HEK293 (cell line): ENCODE results near the gene LMCD1.

ENCODE experiments used
- CTCF ChIA-PET: fragments of 350-600 bp; formaldehyde crosslinking; extraction: SDS; loops from one replicate; lab custom pipeline; 2021; ENCODE audit warnings: antibody characterized with exemption; lab: Yijun Ruan, JAX
- POLR2A ChIA-PET: fragments of 300-600 bp; formaldehyde crosslinking; extraction: SDS; loops from one replicate; lab custom pipeline; 2020; ENCODE audit warnings: antibody characterized with exemption, inconsistent platforms; lab: Yijun Ruan, JAX
- H3K27ac ChIP-seq: fragments of 200-500 bp; sonication (Bioruptor generic); 2 replicates; pipeline ENCODE4 v1.5.1; 2014; ENCODE audit warnings: low read depth, low read length, control low read depth, inconsistent platforms; ENCODE audit errors: extremely low read depth
- H3K36me3 ChIP-seq, 2 experiments: fragments of 200-500 bp in 1 of 2; sonication (Bioruptor generic) in 1 of 2; 1 replicate in 1 of 2; 2 replicates in 1 of 2; pipeline ENCODE4 v1.5.1; 2014 to 2017; ENCODE audit warnings: inconsistent platforms in 2 of 2, low read length in 2 of 2; ENCODE audit not compliant: control insufficient read depth in 2 of 2, insufficient read depth in 1 of 2
- H3K4me1 ChIP-seq: fragments of 200-500 bp; sonication (Bioruptor generic); 2 replicates; pipeline ENCODE4 v1.5.1; 2014; ENCODE audit warnings: mild to moderate bottlenecking, low read length, inconsistent platforms; ENCODE audit not compliant: control insufficient read depth, insufficient read depth
- H3K4me3 ChIP-seq: 2 replicates; pipeline ENCODE4 v1.5.1; 2011; ENCODE audit warnings: low read depth, mild to moderate bottlenecking, control low read depth, low read length, moderate library complexity
- H3K9me3 ChIP-seq: fragments of 200-500 bp; sonication (Bioruptor generic); 2 replicates; pipeline ENCODE4 v1.5.1; 2014; ENCODE audit warnings: low read depth, low read length, inconsistent platforms; ENCODE audit not compliant: control insufficient read depth, insufficient read depth
- BCL11A ChIP-seq: fragments of 450-650 bp; formaldehyde crosslinking; IDR thresholded peaks from 2 replicates; pipeline ENCODE4 v1.5.1; 2016; ENCODE audit warnings: low read depth, missing biosample characterization, missing genetic modification characterization
- BCL11B ChIP-seq: fragments of 450-650 bp; formaldehyde crosslinking; IDR thresholded peaks from 2 replicates; pipeline ENCODE4 v1.5.1; 2016; ENCODE audit warnings: low read depth, missing biosample characterization, missing genetic modification characterization
- KLF10 ChIP-seq: fragments of 450-650 bp; IDR thresholded peaks from 2 replicates; pipeline ENCODE4 v1.5.1; 2018; ENCODE audit warnings: missing biosample characterization, mild to moderate bottlenecking, missing genetic modification characterization
- MEIS1 ChIP-seq: sonication (generic); formaldehyde crosslinking; IDR thresholded peaks from 2 replicates; pipeline ENCODE4 v1.8.1; 2022; ENCODE audit warnings: missing genetic modification reagents, mild to moderate bottlenecking, borderline replicate concordance
- YY2 ChIP-seq: fragments of 450-650 bp; formaldehyde crosslinking; IDR thresholded peaks from 2 replicates; pipeline ENCODE4 v1.5.1; 2016; ENCODE audit warnings: missing biosample characterization, missing genetic modification characterization
- ZBTB48 ChIP-seq: fragments of 450-650 bp; formaldehyde crosslinking; IDR thresholded peaks from 2 replicates; pipeline ENCODE4 v1.5.1; 2016; ENCODE audit warnings: missing biosample characterization, missing genetic modification characterization
- ZFP37 ChIP-seq: fragments of 450-650 bp; formaldehyde crosslinking; IDR thresholded peaks from 2 replicates; pipeline ENCODE4 v1.5.1; 2016; ENCODE audit warnings: missing biosample characterization, missing genetic modification characterization
- ZNF132 ChIP-seq: fragments of 450-650 bp; formaldehyde crosslinking; IDR thresholded peaks from 2 replicates; pipeline ENCODE4 v1.5.1; 2017; ENCODE audit warnings: missing biosample characterization, missing genetic modification characterization, borderline replicate concordance
- ZNF16 ChIP-seq: fragments of 450-650 bp; formaldehyde crosslinking; IDR thresholded peaks from 2 replicates; pipeline ENCODE4 v1.5.1; 2016; ENCODE audit warnings: low read depth, missing biosample characterization, missing genetic modification characterization
- ZNF221 ChIP-seq: fragments of 450-650 bp; formaldehyde crosslinking; IDR thresholded peaks from 2 replicates; pipeline ENCODE4 v1.5.1; 2017; ENCODE audit warnings: missing biosample characterization, missing genetic modification characterization, borderline replicate concordance
- ZNF223 ChIP-seq: fragments of 450-650 bp; formaldehyde crosslinking; IDR thresholded peaks from 2 replicates; pipeline ENCODE4 v1.5.1; 2016; ENCODE audit warnings: missing biosample characterization, missing genetic modification characterization
- ZNF302 ChIP-seq: fragments of 450-650 bp; formaldehyde crosslinking; IDR thresholded peaks from 2 replicates; pipeline ENCODE4 v1.5.1; 2016; ENCODE audit warnings: missing biosample characterization, missing genetic modification characterization, low read depth
- ZSCAN16 ChIP-seq: fragments of 450-650 bp; formaldehyde crosslinking; IDR thresholded peaks from 2 replicates; pipeline ENCODE4 v1.5.1; 2016; ENCODE audit warnings: missing biosample characterization, missing genetic modification characterization
- TF ChIP-seq, protein P1 (sequence below): fragments of 450-650 bp; formaldehyde crosslinking; IDR thresholded peaks from 2 replicates; pipeline ENCODE4 v1.5.1; 2016; ENCODE audit warnings: missing biosample characterization, missing genetic modification characterization
- TF ChIP-seq, protein P2 (sequence below): fragments of 450-650 bp; formaldehyde crosslinking; IDR thresholded peaks from 2 replicates; pipeline ENCODE4 v1.5.1; 2016; ENCODE audit warnings: missing biosample characterization, missing genetic modification characterization
- TF ChIP-seq, protein P3 (sequence below): fragments of 450-650 bp; formaldehyde crosslinking; IDR thresholded peaks from 2 replicates; pipeline ENCODE4 v1.5.1; 2016; ENCODE audit warnings: missing biosample characterization, missing genetic modification characterization
- TF ChIP-seq, protein P4 (sequence below): fragments of 450-650 bp; formaldehyde crosslinking; IDR thresholded peaks from 2 replicates; pipeline ENCODE4 v1.5.1; 2016; ENCODE audit warnings: missing biosample characterization, missing genetic modification characterization
- TF ChIP-seq, protein P5 (sequence below): fragments of 450-650 bp; formaldehyde crosslinking; IDR thresholded peaks from 2 replicates; pipeline ENCODE4 v1.5.1; 2016; ENCODE audit warnings: missing biosample characterization, missing genetic modification characterization

LMCD1 gene

DNA sequence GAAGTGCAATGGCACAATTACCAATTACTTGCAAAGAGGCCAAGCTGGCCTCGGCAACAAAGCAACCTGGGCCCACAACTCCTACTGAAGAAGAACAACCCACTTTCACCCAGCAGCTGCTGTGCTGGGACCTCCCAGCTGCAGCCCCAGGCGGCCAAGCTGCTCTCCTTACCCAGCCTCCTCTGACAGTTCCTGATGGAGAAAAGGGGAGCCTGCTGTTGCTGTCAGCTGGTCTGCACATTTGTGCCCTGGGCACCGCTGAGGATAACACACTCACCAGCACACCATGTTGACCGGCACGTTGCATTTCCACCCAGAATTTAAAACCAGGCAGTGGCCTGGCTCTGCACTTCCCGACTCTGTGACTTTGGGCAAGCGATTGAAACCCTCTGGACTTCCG is 109.3 kb downstream of the LMCD1 start:
- TF ChIP-seq ZNF221 (tag by site-specific recombination), result no peak
- TF ChIP-seq KLF10 (tag by site-specific recombination), result no peak
- no peak overlapping the region for H3K27ac ChIP-seq
- H3K36me3 ChIP-seq, result no peaks in the 10 kb centered on the region
- ChIA-PET CTCF (interaction anchor here (0.6 kb wide), 1 partner anchor 168 kb away, joined by 5 read pairs; no protein-coding TSS in a partner anchor), POLR2A (no interaction called here)
- H3K4me3 ChIP-seq, result no peak overlapping the region
- no peaks in the 10 kb centered on the region for H3K4me1 ChIP-seq
- no peaks in the 10 kb centered on the region for H3K9me3 ChIP-seq

DNA sequence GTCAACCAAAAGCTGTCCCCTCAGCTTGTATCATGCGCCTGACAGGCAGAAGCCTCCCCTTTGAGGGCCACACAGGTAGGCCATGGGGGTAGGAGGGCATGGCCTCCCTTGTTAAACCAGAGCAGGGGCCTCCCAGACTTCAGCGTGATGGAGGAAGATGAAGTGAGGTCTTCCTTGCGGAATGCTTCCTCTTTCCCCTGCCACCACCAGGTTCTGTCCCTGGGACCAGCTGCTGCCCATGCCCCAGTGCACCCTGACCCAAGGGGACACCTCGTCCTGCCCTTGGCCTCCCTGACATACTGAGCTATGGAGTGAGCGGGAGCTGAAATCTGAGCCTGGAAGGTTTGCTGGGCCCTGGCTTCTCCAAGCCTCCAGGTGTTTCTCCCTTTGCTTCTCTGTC is 116.3 kb downstream of the LMCD1 start:
- TF ChIP-seq, protein P1, sequence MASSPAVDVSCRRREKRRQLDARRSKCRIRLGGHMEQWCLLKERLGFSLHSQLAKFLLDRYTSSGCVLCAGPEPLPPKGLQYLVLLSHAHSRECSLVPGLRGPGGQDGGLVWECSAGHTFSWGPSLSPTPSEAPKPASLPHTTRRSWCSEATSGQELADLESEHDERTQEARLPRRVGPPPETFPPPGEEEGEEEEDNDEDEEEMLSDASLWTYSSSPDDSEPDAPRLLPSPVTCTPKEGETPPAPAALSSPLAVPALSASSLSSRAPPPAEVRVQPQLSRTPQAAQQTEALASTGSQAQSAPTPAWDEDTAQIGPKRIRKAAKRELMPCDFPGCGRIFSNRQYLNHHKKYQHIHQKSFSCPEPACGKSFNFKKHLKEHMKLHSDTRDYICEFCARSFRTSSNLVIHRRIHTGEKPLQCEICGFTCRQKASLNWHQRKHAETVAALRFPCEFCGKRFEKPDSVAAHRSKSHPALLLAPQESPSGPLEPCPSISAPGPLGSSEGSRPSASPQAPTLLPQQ, result no peak
- TF ChIP-seq, protein P2, sequence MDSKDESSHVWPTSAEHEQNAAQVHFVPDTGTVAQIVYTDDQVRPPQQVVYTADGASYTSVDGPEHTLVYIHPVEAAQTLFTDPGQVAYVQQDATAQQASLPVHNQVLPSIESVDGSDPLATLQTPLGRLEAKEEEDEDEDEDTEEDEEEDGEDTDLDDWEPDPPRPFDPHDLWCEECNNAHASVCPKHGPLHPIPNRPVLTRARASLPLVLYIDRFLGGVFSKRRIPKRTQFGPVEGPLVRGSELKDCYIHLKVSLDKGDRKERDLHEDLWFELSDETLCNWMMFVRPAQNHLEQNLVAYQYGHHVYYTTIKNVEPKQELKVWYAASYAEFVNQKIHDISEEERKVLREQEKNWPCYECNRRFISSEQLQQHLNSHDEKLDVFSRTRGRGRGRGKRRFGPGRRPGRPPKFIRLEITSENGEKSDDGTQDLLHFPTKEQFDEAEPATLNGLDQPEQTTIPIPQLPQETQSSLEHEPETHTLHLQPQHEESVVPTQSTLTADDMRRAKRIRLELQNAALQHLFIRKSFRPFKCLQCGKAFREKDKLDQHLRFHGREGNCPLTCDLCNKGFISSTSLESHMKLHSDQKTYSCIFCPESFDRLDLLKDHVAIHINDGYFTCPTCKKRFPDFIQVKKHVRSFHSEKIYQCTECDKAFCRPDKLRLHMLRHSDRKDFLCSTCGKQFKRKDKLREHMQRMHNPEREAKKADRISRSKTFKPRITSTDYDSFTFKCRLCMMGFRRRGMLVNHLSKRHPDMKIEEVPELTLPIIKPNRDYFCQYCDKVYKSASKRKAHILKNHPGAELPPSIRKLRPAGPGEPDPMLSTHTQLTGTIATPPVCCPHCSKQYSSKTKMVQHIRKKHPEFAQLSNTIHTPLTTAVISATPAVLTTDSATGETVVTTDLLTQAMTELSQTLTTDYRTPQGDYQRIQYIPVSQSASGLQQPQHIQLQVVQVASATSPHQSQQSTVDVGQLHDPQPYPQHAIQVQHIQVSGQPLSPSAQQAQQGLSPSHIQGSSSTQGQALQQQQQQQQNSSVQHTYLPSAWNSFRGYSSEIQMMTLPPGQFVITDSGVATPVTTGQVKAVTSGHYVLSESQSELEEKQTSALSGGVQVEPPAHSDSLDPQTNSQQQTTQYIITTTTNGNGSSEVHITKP (tag by site-specific recombination), result no peak
- TF ChIP-seq, protein P3, sequence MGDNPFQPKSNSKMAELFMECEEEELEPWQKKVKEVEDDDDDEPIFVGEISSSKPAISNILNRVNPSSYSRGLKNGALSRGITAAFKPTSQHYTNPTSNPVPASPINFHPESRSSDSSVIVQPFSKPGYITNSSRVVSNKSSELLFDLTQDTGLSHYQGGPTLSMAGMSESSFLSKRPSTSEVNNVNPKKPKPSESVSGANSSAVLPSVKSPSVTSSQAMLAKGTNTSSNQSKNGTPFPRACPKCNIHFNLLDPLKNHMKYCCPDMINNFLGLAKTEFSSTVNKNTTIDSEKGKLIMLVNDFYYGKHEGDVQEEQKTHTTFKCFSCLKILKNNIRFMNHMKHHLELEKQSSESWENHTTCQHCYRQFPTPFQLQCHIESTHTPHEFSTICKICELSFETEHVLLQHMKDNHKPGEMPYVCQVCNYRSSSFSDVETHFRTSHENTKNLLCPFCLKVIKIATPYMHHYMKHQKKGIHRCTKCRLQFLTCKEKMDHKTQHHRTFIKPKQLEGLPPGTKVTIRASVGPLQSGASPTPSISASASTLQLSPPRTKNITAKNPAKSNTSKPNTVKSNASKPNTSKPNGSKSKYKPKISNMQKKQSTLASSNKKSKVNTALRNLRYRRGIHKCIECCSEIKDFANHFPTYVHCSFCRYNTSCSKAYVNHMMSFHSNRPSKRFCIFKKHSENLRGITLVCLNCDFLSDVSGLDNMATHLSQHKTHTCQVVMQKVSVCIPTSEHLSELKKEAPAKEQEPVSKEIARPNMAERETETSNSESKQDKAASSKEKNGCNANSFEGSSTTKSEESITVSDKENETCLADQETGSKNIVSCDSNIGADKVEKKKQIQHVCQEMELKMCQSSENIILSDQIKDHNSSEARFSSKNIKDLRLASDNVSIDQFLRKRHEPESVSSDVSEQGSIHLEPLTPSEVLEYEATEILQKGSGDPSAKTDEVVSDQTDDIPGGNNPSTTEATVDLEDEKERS (tag by site-specific recombination), result no peak
- no peak for TF ChIP-seq ZBTB48 (tag by site-specific recombination)
- TF ChIP-seq ZSCAN16, result no peak
- TF ChIP-seq, protein P4, sequence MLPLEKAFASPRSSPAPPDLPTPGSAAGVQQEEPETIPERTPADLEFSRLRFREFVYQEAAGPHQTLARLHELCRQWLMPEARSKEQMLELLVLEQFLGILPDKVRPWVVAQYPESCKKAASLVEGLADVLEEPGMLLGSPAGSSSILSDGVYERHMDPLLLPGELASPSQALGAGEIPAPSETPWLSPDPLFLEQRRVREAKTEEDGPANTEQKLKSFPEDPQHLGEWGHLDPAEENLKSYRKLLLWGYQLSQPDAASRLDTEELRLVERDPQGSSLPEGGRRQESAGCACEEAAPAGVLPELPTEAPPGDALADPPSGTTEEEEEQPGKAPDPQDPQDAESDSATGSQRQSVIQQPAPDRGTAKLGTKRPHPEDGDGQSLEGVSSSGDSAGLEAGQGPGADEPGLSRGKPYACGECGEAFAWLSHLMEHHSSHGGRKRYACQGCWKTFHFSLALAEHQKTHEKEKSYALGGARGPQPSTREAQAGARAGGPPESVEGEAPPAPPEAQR (tag by site-specific recombination), result no peak
- no peak for TF ChIP-seq ZFP37
- TF ChIP-seq, protein P5, sequence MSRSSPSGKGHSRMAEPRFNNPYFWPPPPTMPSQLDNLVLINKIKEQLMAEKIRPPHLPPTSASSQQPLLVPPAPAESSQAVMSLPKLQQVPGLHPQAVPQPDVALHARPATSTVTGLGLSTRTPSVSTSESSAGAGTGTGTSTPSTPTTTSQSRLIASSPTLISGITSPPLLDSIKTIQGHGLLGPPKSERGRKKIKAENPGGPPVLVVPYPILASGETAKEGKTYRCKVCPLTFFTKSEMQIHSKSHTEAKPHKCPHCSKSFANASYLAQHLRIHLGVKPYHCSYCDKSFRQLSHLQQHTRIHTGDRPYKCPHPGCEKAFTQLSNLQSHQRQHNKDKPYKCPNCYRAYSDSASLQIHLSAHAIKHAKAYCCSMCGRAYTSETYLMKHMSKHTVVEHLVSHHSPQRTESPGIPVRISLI (tag by site-specific recombination), result no peak
- no peak for TF ChIP-seq ZNF16 (tag by site-specific recombination)
- TF ChIP-seq BCL11B, result no peak
- no peak for TF ChIP-seq ZNF223 (tag by site-specific recombination)
- no peak for TF ChIP-seq BCL11A (tag by site-specific recombination)
- no peak for TF ChIP-seq ZNF221 (tag by site-specific recombination)
- TF ChIP-seq YY2 (tag by site-specific recombination), result no peak
- no peak for TF ChIP-seq ZNF302 (tag by site-specific recombination)
- TF ChIP-seq ZNF132, result no peak
- TF ChIP-seq MEIS1 (CRISPR knock-in tag), result no peak
- TF ChIP-seq, all 188 proteins: peak for 0
- Histone ChIP-seq H3K27ac (no peak overlapping the region), H3K4me1 (no peaks in the 10 kb centered on the region), H3K36me3 (peaks cover 0 to 3% of the 10 kb centered on the region in 2 experiments; a peak in 1 of 3 replicates), H3K9me3 (no peaks in the 10 kb centered on the region; the same call in 1 of the 2 replicates), H3K4me3 (no peak overlapping the region)
- POLR2A ChIA-PET, result no interaction called here
- CTCF ChIA-PET, result interaction anchor here (1.3 kb wide), 1 partner anchor 10 kb away, joined by 3 read pairs; no protein-coding TSS in a partner anchor
